ENCODE measurements around the gene MGLL.

MGLL gene

DNA sequence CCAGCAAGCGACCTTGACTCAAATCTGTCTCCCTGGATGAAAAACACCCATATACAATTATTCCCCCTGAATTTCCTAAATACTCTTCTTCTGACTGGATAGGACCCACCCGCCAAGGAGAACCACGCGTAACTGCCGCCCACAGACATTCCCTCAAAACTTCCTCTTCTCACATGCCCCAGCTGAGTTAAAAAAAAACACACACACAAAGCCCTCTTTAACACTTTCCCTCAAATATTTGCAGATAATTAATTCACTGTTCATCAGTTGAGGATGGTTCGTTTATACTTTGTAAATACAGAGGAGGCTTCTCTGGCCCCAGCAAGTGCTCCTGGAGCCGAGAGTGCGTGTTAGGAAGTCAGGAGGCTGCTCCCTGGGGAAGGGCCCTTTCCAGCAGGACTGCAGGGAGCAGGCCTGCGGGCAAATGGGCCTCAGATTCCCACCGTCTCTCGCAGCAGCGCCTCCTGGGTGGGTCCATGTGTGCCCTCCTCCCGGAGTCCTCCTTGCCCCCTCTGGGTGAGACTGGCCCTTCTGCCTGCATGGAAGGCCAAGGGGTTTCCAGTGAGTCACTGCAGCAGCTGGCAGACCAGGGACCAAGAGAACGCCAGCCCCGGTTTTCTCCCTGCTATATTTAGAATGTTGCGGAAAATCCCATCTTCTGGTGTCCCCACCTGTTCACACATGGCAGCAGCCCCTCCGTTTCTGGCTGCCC is 46.8 kb downstream of the MGLL start:
- DNase-seq (ENCODE audit: low spot score): peak; percentile 61
- no peak for FAIRE-seq

DNA sequence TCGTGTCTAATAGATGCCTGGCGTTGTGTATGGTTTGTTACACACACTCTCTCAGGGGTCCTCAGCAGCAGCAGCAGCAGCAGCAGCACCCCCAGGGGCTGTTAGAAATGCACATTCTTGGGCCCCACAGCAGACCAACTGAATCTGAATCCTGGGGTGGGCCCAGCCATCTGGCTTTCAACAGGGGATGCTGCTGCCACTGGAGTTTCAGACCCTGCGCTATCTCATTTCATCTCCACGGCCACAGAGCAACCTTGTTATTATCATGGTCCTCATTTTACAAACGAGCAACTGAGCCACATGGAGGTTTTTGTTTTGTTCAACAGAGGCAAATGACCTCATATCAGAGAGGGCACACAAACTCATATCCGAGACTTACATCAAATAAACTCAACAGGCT is 47.7 kb downstream of the MGLL start:
- no peak for DNase-seq (ENCODE audit: low spot score)
- FAIRE-seq: no peak

GRCh38 chr3:127773752-127774395 is 48.4 kb downstream of the MGLL start:
- no peak for FAIRE-seq

DNA sequence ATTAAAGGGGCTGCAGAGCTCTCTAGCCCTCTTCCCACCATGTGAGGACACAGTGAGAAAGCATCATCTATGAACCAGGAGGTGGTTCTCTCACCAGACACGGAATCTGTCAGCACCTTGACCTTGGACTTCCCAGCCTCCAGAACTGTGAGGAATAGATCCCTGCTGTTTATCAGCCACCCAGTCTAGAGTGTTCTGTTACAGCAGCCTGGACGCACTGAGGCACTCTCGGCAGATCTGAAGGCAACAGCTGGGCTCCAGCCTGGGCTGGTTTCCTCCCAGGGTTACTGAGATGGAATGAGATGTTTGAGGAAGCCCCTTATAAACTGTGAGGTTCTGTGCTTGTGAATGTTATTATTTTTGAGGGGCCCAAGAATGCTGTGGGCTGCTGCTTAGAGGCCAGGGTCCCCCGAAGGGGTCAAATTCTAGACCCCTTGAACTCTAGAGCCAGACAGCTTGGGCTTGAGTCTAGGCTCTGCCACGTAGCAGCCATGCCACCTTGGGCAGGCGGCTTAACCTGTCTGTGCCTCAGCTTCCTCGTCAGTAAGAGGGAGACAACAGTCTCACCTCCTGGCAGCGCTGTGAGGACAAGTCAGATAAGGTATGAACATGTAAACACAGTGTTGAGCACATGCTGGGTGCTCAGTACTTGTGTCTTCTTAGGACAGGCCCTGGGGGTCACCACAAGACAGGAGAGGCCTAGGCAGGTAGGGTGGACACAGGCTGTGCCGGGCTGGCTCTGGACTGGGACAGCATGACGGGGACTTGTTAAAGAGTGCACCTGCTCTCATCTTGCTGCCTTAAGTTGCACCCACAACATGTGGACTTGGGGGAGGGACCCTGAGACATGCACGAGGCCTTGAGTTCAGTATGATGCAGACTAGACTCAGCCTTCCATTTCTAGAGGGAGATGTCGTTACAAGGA is 49.2 kb downstream of the MGLL start:
- no peak for DNase-seq (ENCODE audit: low spot score)
- FAIRE-seq: no peak

More at GRCh38 chr3:127773752-127774395, 48.4 kb downstream of the MGLL start:
- no peak for DNase-seq (ENCODE audit: low spot score)

- no peak for DNase-seq (ENCODE audit: low spot score)
- no peak for FAIRE-seq
Measured at GRCh38 chr3:127772273-127772672, 50.0 kb downstream of the MGLL start.

GRCh38 chr3:127771746-127772145 is 50.6 kb downstream of the MGLL start:
- FAIRE-seq: no peak

DNA sequence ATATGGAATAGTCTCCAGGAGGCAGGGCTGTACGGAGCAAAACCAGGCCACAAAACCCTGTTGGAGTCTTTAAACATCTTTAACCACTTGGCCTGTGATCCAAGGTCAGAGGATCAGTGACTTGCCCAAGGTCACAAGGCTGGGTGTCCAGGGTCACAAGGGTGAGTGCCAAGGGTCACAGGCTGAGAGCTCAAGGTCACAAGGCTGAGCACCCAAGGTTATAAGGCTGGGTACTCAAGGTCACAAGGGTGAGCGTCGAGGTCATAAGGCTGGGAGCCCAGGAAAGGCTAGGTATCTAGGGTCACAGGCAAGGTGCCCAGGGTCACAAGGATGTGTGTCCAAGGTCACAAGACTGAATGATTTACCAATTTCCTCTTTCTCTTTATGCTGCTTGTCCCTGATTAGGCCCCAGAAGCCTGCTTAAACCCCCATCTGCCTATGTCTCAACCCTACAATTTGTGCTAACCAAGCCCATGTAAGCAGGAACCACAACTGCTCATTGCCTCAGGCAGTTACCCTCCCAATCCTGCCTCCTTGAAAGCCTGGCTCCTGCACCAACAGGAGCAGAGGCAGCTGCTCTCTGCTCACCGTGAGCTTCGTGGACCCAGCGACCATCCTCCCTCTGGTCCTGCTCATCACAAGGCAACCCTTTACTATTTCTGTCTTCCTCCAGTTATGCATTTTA is 51.5 kb downstream of the MGLL start:
- DNase-seq (ENCODE audit: low spot score): no peak
- no peak for FAIRE-seq

More at GRCh38 chr3:127771746-127772145, 50.6 kb downstream of the MGLL start:
- DNase-seq (ENCODE audit: low spot score): no peak

GRCh38 chr3:127769284-127770081 is 52.8 kb downstream of the MGLL start:
- FAIRE-seq (no peak), DNase-seq (ENCODE audit: low spot score) (no peak)

- DNase-seq (ENCODE audit: low spot score) (peak; percentile 88), FAIRE-seq (no peak)
Measured at GRCh38 chr3:127768346-127769008, 53.8 kb downstream of the MGLL start.

- no peak for DNase-seq (ENCODE audit: low spot score)
Measured at GRCh38 chr3:127767126-127767525, 55.2 kb downstream of the MGLL start.

DNA sequence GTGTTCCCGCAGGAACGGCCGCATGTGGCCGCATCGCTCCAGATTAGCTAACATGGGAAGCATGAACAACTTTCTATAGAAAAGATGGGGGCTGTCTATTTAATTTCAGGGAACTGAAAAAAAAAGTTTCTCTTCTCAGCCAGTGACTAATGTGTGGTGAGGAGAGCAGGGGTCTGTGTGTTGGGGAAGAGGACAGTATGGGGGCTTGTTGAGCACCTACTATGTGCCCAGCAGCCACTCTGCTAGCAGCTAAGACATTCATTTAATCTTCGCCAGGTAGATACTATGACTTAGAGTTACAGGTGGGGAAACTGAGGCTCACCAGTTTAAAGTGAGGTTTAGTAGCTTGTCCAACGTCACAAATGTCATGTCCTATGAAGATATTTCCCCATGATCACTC is 56.6 kb downstream of the MGLL start:
- no peak for DNase-seq (ENCODE audit: low spot score)
- no peak for FAIRE-seq

More at GRCh38 chr3:127767126-127767525, 55.2 kb downstream of the MGLL start:
- no peak for FAIRE-seq

DNA sequence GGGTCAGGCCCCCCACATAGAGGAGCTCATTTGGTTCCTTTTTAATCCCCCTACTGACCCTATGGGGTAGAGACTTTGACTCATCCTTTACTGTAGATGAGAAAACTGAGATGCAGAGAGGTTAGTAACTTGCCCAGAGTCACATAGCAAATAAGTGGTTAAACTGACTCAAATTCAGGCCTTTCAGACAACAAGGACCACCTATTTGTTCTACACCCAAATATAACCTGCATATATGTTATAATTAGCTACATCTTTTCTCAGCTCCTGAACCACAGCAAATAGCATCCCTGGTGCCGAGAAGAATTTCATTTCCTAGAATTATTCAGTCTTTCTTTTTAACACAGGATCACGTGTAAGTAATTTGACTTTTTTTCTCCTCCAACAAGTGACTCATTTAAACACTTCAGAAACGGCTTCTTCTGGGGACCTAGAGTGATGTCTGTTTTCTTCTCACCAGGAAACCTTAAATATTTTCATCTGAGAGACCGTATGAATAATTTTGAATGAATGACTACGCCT is 57.4 kb downstream of the MGLL start:
- FAIRE-seq: no peak

DNA sequence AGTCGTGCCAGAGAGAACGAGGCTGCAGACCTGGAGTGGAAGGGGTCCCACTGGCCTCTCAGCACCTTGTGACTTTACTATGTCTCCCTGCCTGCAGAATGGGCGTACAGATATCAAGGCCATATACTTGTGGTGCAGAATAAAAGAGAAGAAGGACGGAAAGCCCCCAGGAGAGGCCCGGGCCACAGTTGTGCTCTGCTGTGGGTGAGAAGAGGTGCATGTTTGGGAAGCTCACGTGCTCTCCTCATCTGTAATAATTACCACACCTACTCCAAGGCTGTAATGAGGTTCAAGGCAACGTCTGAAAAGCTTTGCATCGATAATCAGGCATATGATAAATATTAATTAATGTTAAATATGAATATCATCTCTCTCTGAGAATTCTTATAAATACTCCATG is 58.0 kb downstream of the MGLL start:
- FAIRE-seq (no peak), DNase-seq (ENCODE audit: low spot score) (no peak)

More for the DNA sequence above, 57.4 kb downstream of the MGLL start:
- DNase-seq (ENCODE audit: low spot score): no peak

GRCh38 chr3:127763816-127764215 is 58.5 kb downstream of the MGLL start:
- no peak for DNase-seq (ENCODE audit: low spot score)
- no peak for FAIRE-seq

DNA sequence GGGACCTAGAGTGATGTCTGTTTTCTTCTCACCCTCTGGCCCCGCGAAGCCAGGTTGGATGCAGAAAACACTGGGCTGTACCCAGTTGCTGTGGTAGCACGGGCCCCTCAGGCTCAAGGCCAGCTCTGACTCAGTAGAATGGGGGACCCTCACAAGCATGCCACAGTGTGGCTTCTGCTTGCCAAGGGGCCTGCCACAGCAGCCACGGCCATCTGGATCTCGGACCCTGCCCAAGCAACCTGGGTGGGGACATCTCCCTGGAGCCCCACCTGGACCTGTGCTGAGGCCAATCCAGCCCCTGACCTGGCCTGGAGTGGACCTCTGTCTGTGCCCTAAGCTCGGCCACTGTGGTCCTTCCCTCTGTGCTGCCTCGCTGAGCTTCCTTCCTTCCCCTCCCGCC is 59.0 kb downstream of the MGLL start:
- no peak for FAIRE-seq
- no peak for DNase-seq (ENCODE audit: low spot score)

DNA sequence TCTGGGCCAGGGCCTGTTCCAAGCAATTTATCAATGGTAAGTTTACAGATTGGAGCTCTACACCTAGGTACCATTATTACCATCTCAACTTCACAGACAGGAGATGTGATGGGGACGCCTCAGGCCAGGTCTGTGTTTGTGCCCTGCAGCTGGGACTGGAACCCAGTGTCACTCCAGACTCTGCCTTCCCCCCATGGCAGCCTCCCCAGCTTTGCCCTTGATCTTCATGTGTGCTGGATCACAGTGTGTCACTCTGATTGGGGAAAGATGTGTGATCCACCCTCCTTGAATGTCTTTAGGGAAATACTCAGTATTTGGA is 59.6 kb downstream of the MGLL start:
- no peak for FAIRE-seq
- no peak for DNase-seq (ENCODE audit: low spot score)

- no peak for FAIRE-seq
- DNase-seq (ENCODE audit: low spot score): no peak
Measured at GRCh38 chr3:127762077-127762786, 60.1 kb downstream of the MGLL start.

- FAIRE-seq: no peak
Measured at GRCh38 chr3:127761441-127761801, 60.9 kb downstream of the MGLL start.

DNA sequence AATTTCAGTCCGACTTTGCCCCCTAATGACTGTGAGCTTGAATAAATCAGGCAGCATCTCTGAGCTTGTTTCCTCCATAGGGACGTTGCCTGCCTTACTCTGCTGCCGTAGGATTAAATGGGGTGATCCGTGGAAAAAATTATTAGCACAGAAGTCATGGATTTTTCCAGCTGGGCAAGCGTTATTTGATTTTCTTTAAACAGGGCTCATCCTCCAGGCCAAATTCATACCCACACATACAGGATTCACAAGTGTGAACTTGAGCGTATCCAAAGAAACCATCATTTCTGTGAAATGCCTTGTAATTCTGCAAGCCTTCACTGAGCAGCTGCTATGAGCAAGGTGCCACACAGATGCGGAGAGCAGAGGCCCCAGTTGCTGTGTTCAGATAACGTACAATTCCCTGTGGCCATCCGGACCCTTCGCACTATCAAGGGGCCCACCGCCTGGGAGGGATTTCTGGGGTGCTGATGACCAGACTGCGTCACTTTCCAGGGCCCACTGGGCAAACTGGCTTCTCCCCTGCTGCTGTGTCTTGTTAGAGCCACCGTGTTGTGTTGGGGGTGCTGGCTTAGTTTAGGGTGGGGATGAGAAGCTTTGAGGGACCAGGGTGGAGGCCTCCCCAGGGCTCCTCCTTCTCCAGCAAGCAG is 61.4 kb downstream of the MGLL start:
- no peak for FAIRE-seq
- DNase-seq (ENCODE audit: low spot score): no peak

More at GRCh38 chr3:127761441-127761801, 60.9 kb downstream of the MGLL start:
- no peak for DNase-seq (ENCODE audit: low spot score)

All from urothelium cell line (cell line).